A673 (cell line): ENCODE data around the gene ERO1B. TPM values are rescaled to one million over a fixed set of nuclear protein-coding genes. Genes with fewer than 3 reads are reported as not detected.
"Not testable (repeated sequence)": the region's sequence is repeated elsewhere in the genome, so short reads cannot be mapped to it uniquely, and the experiment has no call there.

Experiments
- Bru-seq: library from RNA; stranded (reverse); fragments of 400-500 nt; gene quantifications from one replicate; lab custom pipeline; 2021; lab: Mats Ljungman, UMichigan
- BruChase-seq, 2 experiments: library from RNA; stranded (reverse); fragments of 400-500 nt; gene quantifications; one replicate each; lab custom pipeline; 2021; lab: Mats Ljungman, UMichigan
- BruUV-seq: library from RNA; stranded (reverse); fragments of 400-500 nt; replicated peaks from 2 replicates; lab custom pipeline; 2021; lab: Mats Ljungman, UMichigan
- CTCF ChIA-PET: fragments of 300-600 bp; sonication (Branson Sonifier 250); formaldehyde crosslinking; loops from one replicate; lab custom pipeline; 2022; ENCODE audit warnings: antibody characterized with exemption; lab: Charles Lee
- POLR2A ChIA-PET: fragments of 300-600 bp; sonication (Branson Sonifier 250); formaldehyde crosslinking; loops from one replicate; lab custom pipeline; 2022; ENCODE audit warnings: antibody characterized with exemption; ENCODE audit not compliant: low non-redundant PET; lab: Charles Lee
- DNase-seq: peaks from one replicate; pipeline ENCODE4 v3.0.0-alpha.2; 2015; ENCODE audit warnings: low spot score
- H3K27ac ChIP-seq: fragments of 200-600 bp; sonication (generic); 2 replicates; pipeline ENCODE4 v1.5.1; 2016; ENCODE audit warnings: mixed run types, low read depth, mild to moderate bottlenecking, mixed read lengths, antibody characterized with exemption, low read length; ENCODE audit not compliant: poor library complexity, severe bottlenecking
- H3K27me3 ChIP-seq: fragments of 200-600 bp; sonication (generic); replicated peaks from 2 replicates; pipeline ENCODE4 v1.6.1; 2017; ENCODE audit warnings: mixed run types, low read depth, mild to moderate bottlenecking, mixed read lengths, antibody characterized with exemption, low read length; ENCODE audit not compliant: insufficient read depth, poor library complexity
- H3K36me3 ChIP-seq: fragments of 200-600 bp; sonication (generic); 2 replicates; pipeline ENCODE4 v1.6.1; 2016; ENCODE audit warnings: mixed run types, mild to moderate bottlenecking, mixed read lengths, antibody characterized with exemption, low read length; ENCODE audit not compliant: insufficient read depth, poor library complexity, severe bottlenecking
- H3K4me1 ChIP-seq: fragments of 200-600 bp; sonication (generic); 2 replicates; pipeline ENCODE4 v1.6.1; 2017; ENCODE audit warnings: mixed run types, mild to moderate bottlenecking, mixed read lengths, antibody characterized with exemption, low read length; ENCODE audit not compliant: insufficient read depth, poor library complexity, severe bottlenecking
- H3K4me3 ChIP-seq: fragments of 200-600 bp; sonication (generic); 2 replicates; pipeline ENCODE4 v1.5.1; 2016; ENCODE audit warnings: low read depth, mixed run types, mild to moderate bottlenecking, mixed read lengths, low read length; ENCODE audit not compliant: poor library complexity, severe bottlenecking
- H3K9me3 ChIP-seq: fragments of 200-600 bp; sonication (generic); 2 replicates; pipeline ENCODE4 v1.6.1; 2016; ENCODE audit warnings: mixed run types, low read depth, mild to moderate bottlenecking, mixed read lengths, antibody characterized with exemption, low read length; ENCODE audit not compliant: poor library complexity, severe bottlenecking
- CTCF ChIP-seq: fragments of 300-800, 200-600 bp; sonication (generic); conservative IDR thresholded peaks from 2 replicates; pipeline ENCODE4 v1.5.1; 2017; ENCODE audit warnings: low read depth, mild to moderate bottlenecking, antibody characterized with exemption, low read length, moderate library complexity, mixed read lengths
- EZH2 ChIP-seq: fragments of 200-600 bp; sonication (generic); IDR thresholded peaks from 2 replicates; pipeline ENCODE4 v1.6.1; 2017; ENCODE audit warnings: borderline replicate concordance, low read depth, mild to moderate bottlenecking, mixed read lengths, antibody characterized with exemption, low read length; ENCODE audit not compliant: poor library complexity, severe bottlenecking
- intact Hi-C: fragments of 100-400 bp; cut with micrococcal nuclease; formaldehyde crosslinking; loops from one replicate; pipeline ENCODE4 v1.10.0; 2022; ENCODE audit not compliant: unreplicated experiment
- long read RNA-seq: library from polyadenylated mRNA; stranded (forward); transcript quantifications from one replicate; pipeline ENCODE4 v2.0.0, GENCODE V29; 2022
- total RNA-seq: library from RNA; stranded (reverse); gene quantifications from 2 replicates; pipeline ENCODE4 v1.2.3, GENCODE V29; 2021

The ERO1B gene
- total RNA-seq (3.4 and 4.1 TPM in 2 replicates), Bru-seq, nascent RNA (percentile 51 among the genes with signal in this experiment), BruChase-seq, experiment 1, labeled RNA remaining after a 2-hour chase (percentile 54 among the genes with signal in this experiment), BruChase-seq, experiment 2, labeled RNA remaining after a 6-hour chase (percentile 53 among the genes with signal in this experiment)
- long read RNA-seq, partial matches to known transcripts: 1 of 4 reads
- long read RNA-seq, other reads (novel, unspliced or antisense): 3 of 4 reads

- BruUV-seq: no TSS peak
- CTCF ChIA-PET: no interaction called here
Observed at GRCh38 chr1:236281654-236282424, at the start of gene ERO1B. TSS of gene ERO1B (minus strand) at chr1:236281958. CDS start at chr1:236281783, 175 bp downstream.

GRCh38 chr1:236331412-236331811, 49.7 kb upstream of the ERO1B start:
- intact Hi-C loops, H3K4me1 ChIP-seq, POLR2A ChIA-PET, CTCF ChIA-PET, H3K9me3 ChIP-seq, H3K4me3 ChIP-seq, H3K36me3 ChIP-seq, BruUV-seq, H3K27ac ChIP-seq, DNase-seq, H3K27me3 ChIP-seq: not testable (repeated sequence)

More at GRCh38 chr1:236281654-236282424, at the start of gene ERO1B:
- H3K9me3 ChIP-seq: no peaks in the 10 kb centered on the region
- DNase-seq: peak; percentile 94
- POLR2A ChIA-PET: no interaction called here
- H3K36me3 ChIP-seq: no peaks in the 10 kb centered on the region
- intact Hi-C loops: no loop called here
- H3K27ac ChIP-seq: peak within 1 kb of the TSS; percentile 10
- no peaks in the 10 kb centered on the region for H3K4me1 ChIP-seq
- peak within 1 kb of the TSS; percentile 72 for H3K4me3 ChIP-seq
- no peaks in the 10 kb centered on the region for H3K27me3 ChIP-seq
- TF ChIP-seq EZH2 (no peak), CTCF (no peak)

GRCh38 chr1:236326432-236326831, 44.7 kb upstream of the ERO1B start:
- H3K4me3 ChIP-seq: no peak overlapping the region
- TF ChIP-seq CTCF (no peak), EZH2 (no peak)
- H3K27ac ChIP-seq: no peak overlapping the region
- BruUV-seq: no TSS peak
- no peaks in the 10 kb centered on the region for H3K27me3 ChIP-seq
- H3K4me1 ChIP-seq: no peaks in the 10 kb centered on the region
- H3K36me3 ChIP-seq: no peaks in the 10 kb centered on the region
- ChIA-PET POLR2A (no interaction called here), CTCF (no interaction called here)
- no peak for DNase-seq
- H3K9me3 ChIP-seq: no peaks in the 10 kb centered on the region
- intact Hi-C loops: no loop called here
